HepG2 (cell line): Measurements from ENCODE around the gene TGM1. TPM values are rescaled to one million over a fixed set of nuclear protein-coding genes. Genes with fewer than 3 reads are reported as not detected.

Experiments
- ARID5B ChIP-seq: IDR thresholded peaks from 2 replicates; pipeline ENCODE4 v1.4.0; 2020; ENCODE audit warnings: mild to moderate bottlenecking, missing genetic modification reagents
- CBX5 ChIP-seq: sonication (generic); formaldehyde crosslinking; IDR thresholded peaks from 2 replicates; pipeline ENCODE4 v1.4.0; 2020; ENCODE audit warnings: missing genetic modification reagents, borderline replicate concordance
- CC2D1A ChIP-seq: sonication (generic); formaldehyde crosslinking; IDR thresholded peaks from 2 replicates; pipeline ENCODE4 v1.8.1; 2023; ENCODE audit warnings: mild to moderate bottlenecking, missing genetic modification reagents
- GATAD2A ChIP-seq: IDR thresholded peaks from 2 replicates; pipeline ENCODE4 v1.6.1; 2016
- HNF4G ChIP-seq, 2 experiments: sonication (generic) in 1 of 2; formaldehyde crosslinking in 1 of 2; IDR thresholded peaks; 2 replicates each; pipeline versions ENCODE4 v1.4.0 to v1.6.1; 2011 to 2020; ENCODE audit warnings: borderline replicate concordance in 2 of 2, low read depth in 2 of 2, mild to moderate bottlenecking in 2 of 2, low read length in 1 of 2, missing genetic modification reagents in 1 of 2, moderate library complexity in 1 of 2
- HNRNPH1 ChIP-seq: fragments of 200-400 bp; formaldehyde crosslinking; optimal IDR thresholded peaks from 2 replicates; pipeline ENCODE3; 2017; ENCODE audit warnings: mild to moderate bottlenecking, low read depth, low read length
- KAT8 ChIP-seq: IDR thresholded peaks from 2 replicates; pipeline ENCODE4 v1.6.1; 2016; ENCODE audit warnings: missing genetic modification reagents, missing compliant biosample characterization
- KLF9 ChIP-seq: IDR thresholded peaks from 2 replicates; pipeline ENCODE4 v1.6.1; 2016; ENCODE audit warnings: low read depth
- MBNL3 ChIP-seq: fragments of 250-450 bp; sonication (Bioruptor Pico); conservative IDR thresholded peaks from 2 replicates; pipeline ENCODE4 v1.8.0; 2022; ENCODE audit warnings: mild to moderate bottlenecking, inconsistent platforms
- NCOA2 ChIP-seq: sonication (generic); formaldehyde crosslinking; IDR thresholded peaks from 2 replicates; pipeline ENCODE4 v1.8.0; 2022; ENCODE audit warnings: inconsistent platforms
- RFX5 ChIP-seq: IDR thresholded peaks from 2 replicates; pipeline ENCODE4 v1.6.1; 2011; ENCODE audit warnings: low read depth, low read length, improper control_type of control experiment
- RXRB ChIP-seq: IDR thresholded peaks from 2 replicates; pipeline ENCODE4 v1.6.1; 2016; ENCODE audit warnings: borderline replicate concordance, missing genetic modification reagents, missing compliant biosample characterization
- SPEN ChIP-seq: sonication (generic); formaldehyde crosslinking; IDR thresholded peaks from 2 replicates; pipeline ENCODE4 v1.5.1; 2020; ENCODE audit warnings: low read depth, mild to moderate bottlenecking, missing genetic modification reagents
- ZBTB49 ChIP-seq: sonication (generic); formaldehyde crosslinking; IDR thresholded peaks from 2 replicates; pipeline ENCODE4 v1.4.0; 2020; ENCODE audit warnings: missing genetic modification reagents, borderline replicate concordance
- ZGPAT ChIP-seq: IDR thresholded peaks from 2 replicates; pipeline ENCODE4 v1.6.1; 2016; ENCODE audit warnings: mild to moderate bottlenecking
- ZNF12 ChIP-seq: sonication (generic); formaldehyde crosslinking; IDR thresholded peaks from 2 replicates; pipeline ENCODE4 v1.5.0; 2020; ENCODE audit warnings: missing genetic modification reagents
- ZNF468 ChIP-seq: sonication (generic); formaldehyde crosslinking; IDR thresholded peaks from 2 replicates; pipeline ENCODE4 v1.8.0; 2022; ENCODE audit warnings: mild to moderate bottlenecking, moderate library complexity, missing genetic modification reagents
- ZNF569 ChIP-seq: sonication (generic); formaldehyde crosslinking; IDR thresholded peaks from 2 replicates; pipeline ENCODE4 v1.5.0; 2020; ENCODE audit warnings: mild to moderate bottlenecking, missing genetic modification reagents, moderate library complexity, borderline replicate concordance
- ZNF800 ChIP-seq: sonication (generic); formaldehyde crosslinking; IDR thresholded peaks from 2 replicates; pipeline ENCODE4 v1.4.0; 2020; ENCODE audit warnings: missing genetic modification reagents
- polyA plus RNA-seq, 8 experiments: library from polyadenylated mRNA; depleted of rRNA in 3 of 8; stranded (reverse) in 7 of 8; unstranded in 1 of 8; fragments of >200 nt; fragmentation: Illumina TruSeq in 4 of 8; extraction: Trizol in 4 of 8; gene quantifications; 2 replicates each; pipeline versions ENCODE4 v1.2.1 to v1.2.3, GENCODE V29; 2011 to 2016; ENCODE audit warnings: low read depth in 4 of 8, missing spikeins in 1 of 8, mixed read lengths in 1 of 8; ENCODE audit not compliant: insufficient read depth in 1 of 8
- total RNA-seq, 5 experiments: library from RNA; depleted of rRNA; stranded (reverse); fragments of >200 nt; fragmentation: Illumina TruSeq; extraction: Trizol; gene quantifications; 2 replicates each; pipeline ENCODE4 v1.2.3, GENCODE V29; 2016; ENCODE audit warnings: low read depth in 1 of 5

TGM1 gene
- total and polyA plus RNA-seq, 2 of the 13 experiments (the other 11 are each of a cell fraction or from before 2014, with no cell fraction given), result 3.2 to 10.6 TPM

- no peak for TF ChIP-seq HNRNPH1
- TF ChIP-seq ZNF800 (CRISPR knock-in tag), result no peak
- TF ChIP-seq MBNL3 (CRISPR knock-in tag), result 0 out of 2 replicates have a peak, but pooled peaks have one; percentile 47
- TF ChIP-seq ZNF468, result no peak
- no peak for TF ChIP-seq ZNF569 (CRISPR knock-in tag)
- no peak for TF ChIP-seq HNF4G (IDR thresholded peaks at IDR 0.05; ENCODE audit: borderline replicate concordance, low read depth, low read length)
- peak; percentile 76; the same call in 1 of the 2 replicates for TF ChIP-seq HNF4G (CRISPR knock-in tag; IDR thresholded peaks at IDR 0.05; ENCODE audit: borderline replicate concordance, low read depth)
- TF ChIP-seq RXRB, result peak; percentile 71
- TF ChIP-seq ZNF12 (CRISPR knock-in tag), result 0 out of 2 replicates have a peak, but pooled peaks have one; percentile 25
- TF ChIP-seq GATAD2A, result peak; percentile 63
- 0 out of 2 replicates have a peak, but pooled peaks have one; percentile 4 for TF ChIP-seq ARID5B (CRISPR knock-in tag)
- 0 out of 2 replicates have a peak, but pooled peaks have one; percentile 26 for TF ChIP-seq KLF9 (CRISPR knock-in tag)
- 0 out of 2 replicates have a peak, but pooled peaks have one; percentile 43 for TF ChIP-seq ZGPAT (CRISPR knock-in tag)
- TF ChIP-seq KAT8 (CRISPR knock-in tag), result peak; percentile 65; the same call in 1 of the 2 replicates
- TF ChIP-seq ZBTB49 (CRISPR knock-in tag), result 0 out of 2 replicates have a peak, but pooled peaks have one; percentile 22
- peak; percentile 33; the same call in 1 of the 2 replicates for TF ChIP-seq NCOA2 (CRISPR knock-in tag)
- peak; percentile 96 for TF ChIP-seq CC2D1A (CRISPR knock-in tag)
- TF ChIP-seq SPEN (CRISPR knock-in tag), result peak; percentile 56; the same call in 1 of the 2 replicates
- TF ChIP-seq RFX5, result no peak
- peak; percentile 46; the same call in 1 of the 2 replicates for TF ChIP-seq CBX5 (CRISPR knock-in tag)
These were observed 34.4 kb upstream of the TGM1 start (continued) for GRCh38 chr14:24297190-24297964.
